GM03348 (cell line): ENCODE results near the gene GPAM.
"Not testable (repeated sequence)": the region's sequence is repeated elsewhere in the genome, so short reads cannot be mapped to it uniquely, and the experiment has no call there.

Experiments
- DNase-seq: peaks from one replicate; pipeline ENCODE4 v3.0.0; 2012; ENCODE audit warnings: low spot score

GPAM gene

DNA sequence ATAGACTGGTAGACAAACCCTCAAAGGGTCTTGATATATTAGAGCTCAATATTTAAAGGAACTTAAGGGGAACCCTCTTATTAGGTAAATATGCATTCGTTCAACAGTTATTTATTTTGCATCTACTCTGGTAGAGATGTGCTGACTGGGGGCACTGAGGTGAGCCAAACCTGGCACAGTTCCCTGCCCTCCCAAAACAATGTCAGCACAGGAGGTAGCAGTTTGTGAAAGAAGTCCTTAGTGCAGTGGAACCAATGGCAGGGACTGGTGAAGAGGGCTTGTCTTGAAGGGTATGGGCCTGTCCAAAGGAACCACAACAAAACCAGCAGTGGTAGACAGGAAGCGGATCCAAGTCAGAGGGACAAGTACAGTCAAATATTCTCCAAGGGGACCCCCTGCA lies 32.6 kb upstream of the GPAM start:
- no peak for DNase-seq

DNA sequence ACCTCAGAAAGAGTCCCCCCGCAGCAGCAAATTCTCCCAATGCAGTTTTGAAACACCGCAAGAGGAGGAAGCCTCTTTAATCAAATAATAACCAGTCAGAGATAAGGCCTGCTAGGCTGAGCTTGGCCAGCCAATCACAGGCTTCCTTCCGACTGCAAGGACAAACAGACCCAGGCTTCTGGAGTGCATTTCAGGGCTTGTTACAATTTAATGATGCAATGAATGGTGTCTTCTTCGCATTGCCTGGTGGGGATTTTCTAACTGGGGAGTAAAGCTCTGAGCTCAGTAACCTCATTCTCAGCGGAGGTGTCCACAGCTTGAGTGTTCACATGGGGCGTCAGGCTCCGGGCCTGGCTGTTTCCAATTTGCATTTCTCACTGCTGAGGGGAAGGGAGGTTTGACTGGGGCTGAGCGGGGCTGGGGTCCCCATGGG lies 31.8 kb upstream of the GPAM start:
- DNase-seq, result no peak

DNA sequence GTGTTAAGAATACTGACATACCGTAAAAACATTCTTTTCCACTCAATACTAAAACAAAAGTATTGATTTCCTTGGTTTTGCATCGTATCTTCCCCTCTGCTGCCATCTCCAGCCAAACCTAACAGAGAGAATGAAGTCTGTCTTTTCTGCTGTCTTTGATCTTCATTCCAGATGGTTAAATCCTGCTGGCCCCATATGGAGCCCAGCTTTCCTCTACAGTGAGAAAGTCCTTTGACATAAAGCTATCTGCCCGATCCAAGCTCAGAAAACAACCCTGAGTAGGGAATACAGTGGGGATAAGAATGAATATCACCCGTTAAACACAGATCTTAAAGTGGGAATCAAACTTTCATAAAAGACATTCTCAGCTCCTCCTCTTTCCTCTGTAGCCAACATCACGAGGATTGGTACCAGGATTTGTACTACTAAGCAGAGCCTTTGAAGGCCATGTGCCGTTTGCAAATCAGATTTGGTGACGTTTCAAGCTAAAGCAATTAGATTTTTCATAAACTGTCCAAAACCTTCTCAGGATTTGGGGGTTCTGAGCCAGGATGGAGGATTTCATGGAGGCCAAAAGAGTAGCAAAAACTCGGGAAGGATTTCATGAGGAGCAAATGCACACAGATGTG lies 30.8 kb upstream of the GPAM start:
- no peak for DNase-seq

DNA sequence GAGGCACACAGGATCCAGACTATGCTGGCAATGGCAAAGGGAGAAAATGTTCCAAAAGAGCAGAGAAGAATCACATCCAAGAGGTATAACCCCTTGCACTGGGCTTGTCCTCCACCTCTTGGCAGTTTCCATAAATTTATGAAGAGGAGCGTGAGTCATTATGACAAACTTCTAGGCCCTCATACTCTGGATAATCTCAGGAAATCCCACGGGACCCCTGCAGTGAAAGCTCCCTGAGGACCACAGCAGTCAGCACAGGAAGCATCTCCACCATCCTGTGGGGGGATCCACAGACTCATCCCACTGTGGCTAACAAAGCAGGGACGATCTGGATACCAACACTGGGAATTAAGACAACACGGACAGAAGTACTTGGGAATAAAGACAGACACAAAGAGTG lies 30.3 kb upstream of the GPAM start:
- peak; percentile 55 for DNase-seq

DNA sequence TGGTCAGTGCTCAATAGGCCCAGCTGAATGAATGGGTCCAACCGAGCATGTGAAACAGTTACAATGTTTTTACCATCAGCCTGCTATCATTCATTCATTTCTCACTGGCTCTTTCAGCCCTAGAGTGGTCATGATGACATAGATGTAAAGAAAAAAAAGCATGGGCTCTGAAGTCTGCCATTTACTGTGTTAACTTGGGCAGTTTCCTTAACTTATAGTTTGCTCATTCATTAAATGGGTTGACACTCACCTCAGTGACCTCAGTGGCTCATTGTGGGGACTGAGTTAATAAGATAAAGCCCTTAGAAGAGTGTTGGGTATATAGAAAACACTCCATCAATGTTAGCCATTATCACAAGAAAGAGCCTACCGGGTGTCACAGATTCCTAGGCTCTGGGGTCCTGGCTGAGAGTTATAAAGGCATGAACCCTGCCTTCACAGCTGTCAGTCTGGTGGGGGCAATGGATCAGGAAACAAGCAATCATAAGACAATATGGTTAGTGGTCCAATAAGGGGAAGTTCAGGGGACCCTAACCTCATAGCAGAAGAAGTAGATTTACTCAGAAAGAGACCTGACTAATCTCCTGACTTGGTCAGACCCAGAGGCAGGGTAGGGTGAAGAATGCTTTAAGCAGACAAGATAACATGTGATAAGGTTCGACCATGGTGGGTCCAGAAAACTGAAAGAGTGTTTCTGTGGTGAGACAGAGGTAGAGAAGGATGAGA lies 29.7 kb upstream of the GPAM start:
- DNase-seq, result no peak

DNA sequence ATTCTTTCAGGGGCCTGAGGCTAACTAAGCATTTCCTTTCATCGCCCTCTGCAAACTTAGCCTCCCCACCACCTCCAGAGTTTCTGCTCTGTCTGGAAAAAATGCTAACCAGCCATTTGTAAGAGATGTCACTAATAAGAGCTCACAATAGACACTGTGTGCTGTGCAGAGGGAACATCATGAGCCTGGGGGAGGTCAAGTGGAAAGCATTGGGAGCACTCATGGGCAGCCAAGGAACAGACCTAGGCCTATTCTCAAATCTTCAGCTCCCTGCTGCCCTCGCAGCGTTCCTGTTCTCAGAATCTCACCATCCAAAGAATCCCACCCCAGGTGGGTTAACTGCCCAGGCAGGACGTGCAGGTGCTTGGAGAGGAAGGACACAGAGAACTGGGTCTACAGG lies 27.1 kb upstream of the GPAM start:
- DNase-seq, result no peak

DNA sequence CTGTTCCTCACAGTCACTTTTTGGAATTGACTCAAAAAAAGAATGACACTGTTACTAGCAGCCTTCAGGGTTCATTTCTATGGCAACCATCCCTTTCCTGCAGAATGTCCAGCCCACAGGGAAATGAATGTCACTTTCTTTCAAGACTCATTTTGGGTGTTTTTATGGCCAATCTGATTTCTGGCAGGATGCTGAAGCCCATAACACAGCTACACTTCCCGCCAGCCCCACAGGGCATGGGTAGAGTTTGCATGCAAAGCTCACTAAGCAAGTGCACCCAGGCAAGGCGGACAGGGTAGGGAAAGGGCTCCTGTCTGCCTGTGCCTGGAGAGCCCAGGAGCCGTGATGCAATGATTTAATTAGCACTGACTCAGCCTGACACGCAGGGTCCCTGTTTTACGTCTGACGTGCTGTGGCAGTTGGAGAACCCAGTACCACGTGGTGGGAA lies 26.1 kb upstream of the GPAM start:
- DNase-seq, result peak; percentile 54

DNA sequence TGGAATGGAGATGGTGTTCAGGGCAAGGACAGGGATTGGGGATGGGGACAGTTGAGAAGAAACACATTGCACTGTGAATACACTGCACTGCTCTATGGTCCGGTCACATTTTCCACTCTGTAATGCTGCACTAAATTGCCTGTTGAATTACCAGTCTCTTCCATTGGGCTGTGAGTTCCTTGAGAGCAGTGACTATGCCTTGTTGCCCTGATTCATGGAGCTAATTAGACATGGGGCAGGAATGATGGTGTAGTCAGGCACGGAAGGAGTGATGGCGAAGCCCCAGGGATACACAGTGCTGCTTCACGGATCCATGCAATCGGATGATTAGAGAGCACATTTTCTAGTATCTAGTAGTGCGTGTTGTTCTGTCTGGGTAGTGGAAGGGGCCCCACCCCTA lies 25.4 kb upstream of the GPAM start:
- peak; percentile 52 for DNase-seq

DNA sequence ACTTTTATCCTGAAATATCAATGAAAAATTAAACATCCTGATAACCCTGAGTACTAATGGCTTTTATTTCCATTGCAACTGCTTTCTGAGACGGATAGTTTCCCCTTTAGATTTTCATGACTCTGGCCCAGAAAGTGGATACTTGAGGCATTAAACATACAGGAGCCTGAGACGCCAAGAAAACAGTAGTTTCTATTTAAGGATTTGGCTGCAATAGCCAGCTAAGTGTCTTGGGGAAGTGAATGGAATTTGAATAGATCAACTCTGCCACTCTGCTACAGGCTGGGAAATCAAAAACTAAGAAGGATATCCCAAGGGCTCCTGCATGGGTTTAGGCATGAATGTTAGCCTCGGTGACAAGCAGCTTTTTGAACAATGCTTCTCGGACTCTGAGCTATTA lies 24.7 kb upstream of the GPAM start:
- DNase-seq, result peak; percentile 60

DNA sequence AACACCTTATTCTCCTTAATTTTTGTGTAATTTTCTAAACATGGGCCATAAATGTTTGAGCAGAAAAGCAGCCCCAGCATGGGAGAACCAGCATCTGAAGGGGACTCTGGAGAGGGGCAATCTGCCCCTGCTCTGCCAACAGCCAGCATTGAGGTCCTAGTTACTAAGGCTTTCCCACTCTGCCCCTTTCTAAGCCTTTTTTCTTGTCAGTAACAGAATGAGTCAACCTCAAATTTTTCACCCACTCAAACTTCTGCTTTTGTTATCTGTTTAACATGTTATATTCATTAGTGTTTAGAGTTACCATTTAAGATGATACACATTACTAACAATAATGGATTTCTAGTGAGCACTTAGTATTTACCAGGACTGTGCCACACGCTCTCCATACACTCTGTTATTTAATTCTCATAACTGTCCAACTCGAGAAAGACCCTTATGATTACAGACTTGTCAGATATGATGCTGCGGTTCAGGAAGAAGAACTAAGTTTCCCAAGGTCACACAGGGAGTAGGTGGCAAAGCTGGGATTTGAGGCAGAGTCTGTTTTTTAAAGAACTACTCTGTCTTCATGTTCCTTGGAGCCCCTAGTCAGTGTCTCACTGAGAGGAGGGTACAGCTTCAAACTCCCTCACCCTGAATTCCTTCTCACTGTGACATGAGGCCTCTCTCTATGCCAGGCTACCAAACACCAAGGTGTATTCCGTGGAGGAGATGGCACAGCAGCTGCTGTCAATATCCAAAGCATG lies 19.9 kb upstream of the GPAM start:
- peak; percentile 14 for DNase-seq

DNA sequence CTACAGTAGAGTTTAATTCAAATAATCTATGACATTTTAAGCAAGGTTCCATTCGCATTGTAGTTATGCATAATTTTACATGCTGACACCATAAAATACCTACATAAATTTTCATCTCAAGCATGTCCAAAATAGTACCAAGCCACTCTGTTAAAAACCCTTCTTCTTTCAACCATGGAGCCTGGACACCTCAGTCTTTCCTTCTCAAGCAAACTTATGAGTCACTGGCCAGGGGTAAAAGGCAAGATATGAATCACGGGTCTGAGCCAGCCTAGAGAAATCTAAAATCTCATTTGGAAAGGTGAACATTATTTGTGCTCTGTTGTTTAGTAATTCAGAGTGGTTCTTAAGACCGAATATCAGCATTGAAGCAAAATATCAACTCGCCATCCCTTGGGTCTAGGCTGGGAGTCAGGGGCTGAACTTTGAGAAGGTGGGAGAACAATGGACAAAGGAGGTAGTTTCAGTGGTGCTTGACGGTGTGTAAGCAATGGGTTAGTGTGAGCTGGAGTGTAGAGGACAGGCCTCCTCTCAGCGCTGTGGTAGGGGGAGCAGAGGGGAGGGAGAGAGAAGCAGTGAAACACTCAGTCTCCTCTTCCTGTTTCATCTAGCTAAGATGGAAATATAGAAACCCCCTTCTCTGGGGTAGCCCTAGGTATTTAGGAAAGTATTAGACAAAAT lies 19.1 kb upstream of the GPAM start:
- peak; percentile 62 for DNase-seq

DNA sequence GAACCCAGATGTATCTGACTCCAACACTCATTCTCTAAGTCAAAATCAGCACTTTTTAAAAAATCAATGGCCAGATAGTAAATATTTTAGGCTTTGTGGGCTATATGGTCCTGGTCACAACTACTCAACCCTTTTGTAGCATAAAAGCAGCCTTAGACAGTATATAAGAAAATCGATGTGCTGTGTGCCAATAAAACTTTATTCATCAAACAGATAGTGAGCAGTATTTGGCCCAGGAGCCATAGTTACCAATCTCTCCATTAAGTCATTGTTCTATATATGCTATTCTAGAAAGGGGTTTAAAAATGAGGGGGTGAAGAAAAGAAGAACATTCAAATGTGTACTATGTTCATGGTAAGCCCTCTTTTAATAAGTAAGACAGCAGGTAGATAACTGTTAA lies 18.5 kb upstream of the GPAM start:
- no peak for DNase-seq

DNA sequence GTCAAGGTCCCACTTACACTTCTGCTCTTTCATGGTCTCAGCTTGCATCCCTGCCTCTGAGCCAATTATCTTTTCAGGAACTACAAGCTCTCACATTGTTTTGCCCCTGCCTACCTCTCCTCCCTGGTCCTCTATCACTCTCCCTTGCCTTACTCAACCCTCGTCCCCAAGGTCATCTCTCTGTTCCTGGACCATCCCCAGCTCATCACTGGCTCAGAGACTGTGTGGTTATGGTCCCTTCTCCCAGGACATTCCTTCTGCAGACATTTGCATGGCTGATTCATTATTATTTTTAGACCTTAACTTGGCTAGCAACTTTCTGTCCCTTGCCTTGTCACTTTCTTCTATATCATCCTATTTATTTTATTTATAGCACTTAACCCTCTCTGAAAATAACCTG lies 17.8 kb upstream of the GPAM start:
- DNase-seq, result no peak

DNA sequence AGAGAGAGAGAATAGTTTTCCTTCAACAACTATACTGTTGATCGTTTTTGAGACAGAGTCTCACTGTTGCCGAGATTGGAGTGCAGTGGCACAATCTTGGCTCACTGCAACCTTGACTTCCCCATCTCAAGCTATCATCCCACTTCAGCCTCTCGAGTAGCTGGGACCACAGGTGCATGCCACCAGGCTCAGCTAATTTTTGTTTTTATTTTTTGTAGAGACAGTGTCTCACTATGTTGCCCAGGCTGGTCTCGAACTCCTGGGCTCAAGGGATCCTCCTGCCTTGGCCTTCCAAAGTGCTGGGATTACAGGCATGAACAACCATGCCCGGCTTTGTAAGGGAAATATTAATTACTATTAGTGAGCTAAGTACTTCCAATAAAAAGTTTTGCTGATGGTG lies 16.7 kb upstream of the GPAM start:
- DNase-seq, result not testable (repeated sequence)

DNA sequence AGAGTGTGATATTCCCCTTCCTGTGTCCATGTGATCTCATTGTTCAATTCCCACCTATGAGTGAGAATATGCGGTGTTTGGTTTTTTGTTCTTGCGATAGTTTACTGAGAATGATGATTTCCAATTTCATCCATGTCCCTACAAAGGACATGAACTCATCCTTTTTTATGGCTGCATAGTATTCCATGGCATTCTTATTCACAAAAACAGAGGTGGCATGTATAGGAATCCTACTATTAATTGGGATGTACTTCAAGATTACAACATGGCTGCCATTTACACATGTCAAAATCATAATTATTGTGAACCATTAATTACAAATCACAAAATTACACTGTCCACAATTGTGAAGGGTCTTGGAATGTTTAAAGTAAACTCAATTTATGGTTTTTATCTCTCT lies 14.1 kb upstream of the GPAM start:
- DNase-seq, result not testable (repeated sequence)

DNA sequence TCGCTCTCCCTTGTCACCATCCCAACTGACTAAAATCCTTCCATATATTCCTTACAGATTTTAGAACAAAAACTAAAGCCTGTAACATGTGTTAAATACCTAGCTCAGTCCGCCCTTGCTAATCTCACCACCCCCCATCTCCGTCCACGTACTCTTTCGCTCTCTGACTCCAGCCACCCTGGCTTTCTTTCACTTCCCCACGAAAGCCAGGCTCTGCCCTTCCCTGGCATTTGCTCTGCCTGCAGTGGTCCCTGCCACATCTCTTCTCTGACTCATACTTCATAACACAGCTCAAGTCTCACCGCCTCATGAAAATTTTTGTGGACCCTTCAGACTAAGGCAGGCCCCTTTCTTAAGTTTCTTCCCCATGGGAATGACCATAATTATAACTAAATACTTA lies 11.7 kb upstream of the GPAM start:
- DNase-seq, result no peak

DNA sequence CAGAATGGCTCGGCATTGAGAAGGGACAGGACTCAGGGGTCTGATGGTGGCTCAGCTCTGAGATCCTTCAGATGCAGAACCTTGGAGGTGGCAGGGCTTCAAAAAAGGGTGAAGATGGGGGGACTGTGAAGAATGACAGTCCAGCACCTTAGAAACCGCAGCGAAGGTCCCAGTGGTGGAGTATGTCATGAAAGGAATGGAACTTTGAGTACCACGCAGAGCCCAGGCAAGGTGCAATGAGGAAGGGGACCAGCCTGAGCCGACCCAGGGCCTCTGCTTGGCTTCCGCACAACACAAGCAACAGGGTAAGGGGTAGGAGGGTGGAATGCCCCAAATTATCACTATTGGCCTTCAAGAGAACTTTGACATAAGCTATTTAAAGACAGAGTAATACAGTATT lies 8.2 kb upstream of the GPAM start:
- no peak for DNase-seq

DNA sequence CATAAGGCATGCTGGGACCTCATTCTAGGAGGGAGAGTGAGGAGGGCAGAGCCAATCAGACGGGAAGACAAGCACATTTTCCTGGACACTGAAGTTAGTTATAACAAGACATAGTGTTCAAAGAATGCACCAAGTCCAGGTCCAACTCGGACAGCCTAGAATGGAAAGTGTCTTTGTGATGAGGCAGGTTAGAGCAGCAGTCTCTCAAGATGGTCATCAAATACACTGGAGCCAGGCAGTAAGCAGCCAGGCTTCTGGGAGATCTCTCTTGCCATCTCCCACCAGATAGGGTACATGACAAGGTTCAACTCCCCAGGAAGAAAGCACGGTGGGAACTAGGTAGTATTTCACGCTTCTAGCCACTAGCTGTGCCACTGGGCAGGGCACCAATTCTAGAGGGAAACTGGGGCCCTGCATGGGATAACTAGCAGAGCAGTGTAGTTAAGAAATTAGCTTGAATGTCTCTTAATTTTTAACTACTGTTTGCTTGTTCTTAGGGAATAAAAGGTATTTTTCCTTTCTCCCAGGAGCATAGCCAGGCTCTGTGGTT lies 7.6 kb upstream of the GPAM start:
- DNase-seq, result no peak

DNA sequence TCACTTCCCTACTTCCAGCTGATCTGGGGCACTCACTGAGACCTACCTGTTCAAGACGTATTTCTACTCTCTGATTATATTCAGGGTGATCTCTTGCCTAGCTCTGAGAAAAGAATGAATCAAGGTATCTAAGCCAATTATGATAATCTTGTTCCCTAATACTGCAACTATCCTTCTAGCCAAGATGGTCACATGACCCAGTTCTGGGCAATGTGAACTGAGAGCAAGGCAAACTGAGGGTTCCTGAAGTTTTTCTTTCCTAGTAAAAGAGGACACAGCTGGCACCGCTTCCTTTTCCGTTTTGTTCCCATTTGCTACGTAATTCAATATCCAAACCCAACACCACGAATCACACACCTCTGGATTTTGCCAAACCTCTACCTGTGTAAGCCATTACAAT lies 5.9 kb upstream of the GPAM start:
- DNase-seq, result no peak

DNA sequence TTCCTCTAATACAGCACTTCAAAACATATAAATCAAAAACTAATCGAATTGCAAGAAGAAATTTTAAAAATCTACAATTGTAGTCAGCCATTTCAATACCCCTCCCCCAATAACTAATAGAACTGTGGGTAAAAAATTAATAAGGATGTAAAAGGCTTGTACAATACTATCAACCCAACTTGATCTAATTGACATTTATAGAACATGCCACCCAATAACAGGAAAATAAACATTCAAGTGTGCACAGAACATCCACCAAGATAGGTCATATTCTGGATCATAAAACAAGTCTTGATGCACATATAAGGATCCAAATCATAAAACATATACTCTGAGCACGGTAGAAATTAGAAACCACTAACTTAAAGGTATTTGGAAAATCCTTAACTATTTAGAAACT lies 4.0 kb upstream of the GPAM start:
- DNase-seq, result no peak

DNA sequence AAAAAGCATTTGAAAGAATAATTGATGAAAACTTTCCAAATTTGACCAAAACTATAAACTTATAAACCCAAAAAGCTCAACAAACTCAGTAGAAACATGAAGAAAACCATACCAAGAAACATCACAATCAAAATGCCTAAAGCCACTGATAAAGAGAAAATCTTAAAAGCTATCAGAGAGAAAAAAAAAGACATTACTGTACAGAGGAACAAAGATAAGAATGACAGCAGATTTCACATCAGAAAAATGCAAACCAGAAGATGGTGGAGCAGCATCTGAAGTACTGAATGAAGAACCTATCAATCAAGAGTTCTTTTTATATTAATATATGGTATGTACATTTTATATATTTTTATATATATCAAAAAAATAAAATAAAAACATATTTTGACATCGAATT lies 2.4 kb upstream of the GPAM start:
- DNase-seq, result no peak

DNA sequence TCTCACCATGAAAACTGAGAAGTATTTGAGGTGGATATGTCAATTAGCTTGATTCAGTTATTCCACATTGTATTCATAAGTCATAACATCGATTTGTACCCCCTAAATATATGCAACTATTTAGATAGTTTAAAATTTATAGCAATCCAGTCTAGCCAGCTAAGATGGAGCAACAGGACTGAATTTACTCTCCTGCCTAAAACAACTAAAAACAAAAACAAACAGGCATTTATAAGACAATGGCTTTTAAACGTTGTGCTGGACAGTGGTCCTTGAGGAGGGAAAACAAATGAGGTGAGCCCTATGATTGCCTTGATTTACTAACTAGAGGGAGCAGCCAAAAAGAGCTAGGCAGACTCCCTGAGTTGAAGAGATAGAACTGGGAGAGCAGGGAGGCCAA lies 814 bp upstream of the GPAM start:
- DNase-seq, result no peak

DNA sequence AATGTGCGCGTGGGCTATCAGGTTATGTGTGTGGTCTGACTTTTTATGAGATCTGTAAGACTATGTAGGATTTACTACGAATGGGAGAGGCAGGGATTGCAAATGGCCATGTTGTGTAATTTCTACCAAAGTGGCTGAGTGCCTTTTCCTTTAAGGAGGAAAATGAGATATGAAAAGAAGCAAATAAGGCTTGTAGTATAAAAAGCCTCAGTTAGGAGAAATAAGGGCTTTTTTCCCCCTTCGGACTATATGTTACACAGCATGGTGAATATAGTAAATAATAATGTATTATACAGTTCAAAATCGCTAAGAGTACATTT lies 447 bp upstream of the GPAM start:
- DNase-seq, result no peak
